ENCODE results near the gene STK38L.

Gene STK38L

DNA sequence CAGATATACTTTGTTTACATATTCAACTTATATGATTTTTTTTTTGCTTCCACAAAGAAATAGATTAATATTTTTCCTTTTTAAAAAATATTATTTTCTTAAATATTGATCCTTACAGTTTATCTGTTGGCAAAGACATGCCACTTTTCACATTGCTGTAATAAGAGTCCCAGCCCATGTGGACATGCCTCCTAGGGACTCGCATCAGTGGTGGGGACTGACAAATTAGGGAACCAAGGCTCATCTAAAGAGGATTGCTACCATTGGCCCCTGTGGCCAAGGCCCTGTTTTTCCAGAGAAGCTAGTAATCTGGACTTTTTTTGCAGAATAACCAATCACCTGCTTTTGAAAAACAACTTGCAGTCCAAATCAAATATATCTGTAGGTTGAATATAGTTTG lies 60.8 kb downstream of the STK38L start:
- DNase-seq (ENCODE audit: low read depth), result no peak
- no peak for TF ChIP-seq CTCF (IDR thresholded peaks at IDR 0.05; ENCODE audit: control insufficient read depth, extremely low read depth, insufficient read depth)
- H3K4me3 ChIP-seq (ENCODE audit: low read depth, low read length), result no peak overlapping the region

- H3K4me3 ChIP-seq (ENCODE audit: low read depth, low read length), result no peak overlapping the region
- peak; percentile 31 for TF ChIP-seq CTCF (IDR thresholded peaks at IDR 0.05; ENCODE audit: control insufficient read depth, extremely low read depth, insufficient read depth)
- peak; percentile 28 for DNase-seq (ENCODE audit: low read depth)
Measured at GRCh38 chr12:27305673-27306456, 61.8 kb downstream of the STK38L start.

GRCh38 chr12:27309293-27309994 lies 65.4 kb downstream of the STK38L start:
- no peak overlapping the region for H3K4me3 ChIP-seq (ENCODE audit: low read depth, low read length)
- TF ChIP-seq CTCF (IDR thresholded peaks at IDR 0.05; ENCODE audit: control insufficient read depth, extremely low read depth, insufficient read depth), result no peak
- DNase-seq (ENCODE audit: low read depth), result no peak

- H3K4me3 ChIP-seq (ENCODE audit: low read depth, low read length), result no peak overlapping the region
- DNase-seq (ENCODE audit: low read depth), result no peak
- TF ChIP-seq CTCF (IDR thresholded peaks at IDR 0.05; ENCODE audit: control insufficient read depth, extremely low read depth, insufficient read depth), result no peak
Measured at GRCh38 chr12:27309995-27310315, 65.9 kb downstream of the STK38L start.

- TF ChIP-seq CTCF (IDR thresholded peaks at IDR 0.05; ENCODE audit: control insufficient read depth, extremely low read depth, insufficient read depth), result no peak
Measured at GRCh38 chr12:27316947-27317346, 72.9 kb downstream of the STK38L start.

DNA sequence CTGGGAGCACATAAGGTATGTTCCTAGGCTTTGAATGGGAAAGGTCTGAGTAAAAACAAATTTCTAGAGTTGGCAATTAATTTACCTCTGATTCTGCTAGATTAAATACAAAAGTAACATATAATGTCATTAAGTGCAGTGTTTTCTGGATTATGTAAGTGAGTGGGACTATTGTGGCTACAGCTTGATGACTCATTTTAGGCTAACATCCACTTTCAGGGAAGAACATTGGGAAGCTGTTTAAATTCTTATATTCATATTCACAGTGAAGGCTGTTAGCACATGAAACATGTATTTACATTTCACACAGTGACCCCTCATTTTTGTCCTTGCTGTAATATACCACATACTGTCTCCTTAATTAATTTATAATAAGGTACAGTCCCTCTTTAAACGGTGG lies 75.3 kb downstream of the STK38L start:
- TF ChIP-seq CTCF (IDR thresholded peaks at IDR 0.05; ENCODE audit: control insufficient read depth, extremely low read depth, insufficient read depth), result no peak
- DNase-seq (ENCODE audit: low read depth), result no peak
- H3K4me3 ChIP-seq (ENCODE audit: low read depth, low read length), result no peak overlapping the region

More at GRCh38 chr12:27316947-27317346, 72.9 kb downstream of the STK38L start:
- no peak overlapping the region for H3K4me3 ChIP-seq (ENCODE audit: low read depth, low read length)
- DNase-seq (ENCODE audit: low read depth), result no peak
